MCF 10A (cell line): Measurements from ENCODE around the gene GUCA2A. TPM values are rescaled to one million over a fixed set of nuclear protein-coding genes. Genes with fewer than 3 reads are reported as not detected.

ENCODE experiments used
- BruUV-seq: library from RNA; stranded (reverse); fragments of 400-500 nt; replicated peaks from 2 replicates; lab custom pipeline; 2021; lab: Mats Ljungman, UMichigan
- CTCF ChIA-PET: fragments of 300-600 bp; sonication (Branson Sonifier 250); formaldehyde crosslinking; extraction: SDS; loops from one replicate; lab custom pipeline; 2021; ENCODE audit warnings: antibody characterized with exemption, inconsistent platforms; lab: Yijun Ruan, JAX
- POLR2A ChIA-PET: fragments of 300-600, 350-650 bp; sonication (Branson Sonifier 250); formaldehyde crosslinking; extraction: SDS; loops from one replicate; lab custom pipeline; 2020; ENCODE audit warnings: antibody characterized with exemption, inconsistent platforms; lab: Yijun Ruan, JAX
- DNase-seq: peaks from one replicate; pipeline ENCODE4 v3.0.0-alpha.2; 2018; ENCODE audit not compliant: unreplicated experiment
- H3K27ac Mint-ChIP-seq: one replicate; pipeline ENCODE4 v1.8.0; 2022; ENCODE audit warnings: mild to moderate bottlenecking, low read depth, mixed read lengths; ENCODE audit not compliant: unreplicated experiment
- H3K27me3 Mint-ChIP-seq: one replicate; pipeline ENCODE4 v1.8.0; 2022; ENCODE audit warnings: mixed read lengths; ENCODE audit not compliant: insufficient read depth, unreplicated experiment
- H3K36me3 Mint-ChIP-seq: one replicate; pipeline ENCODE4 v1.8.0; 2022; ENCODE audit warnings: mild to moderate bottlenecking, moderate library complexity, mixed read lengths; ENCODE audit not compliant: insufficient read depth, unreplicated experiment
- H3K4me1 Mint-ChIP-seq: one replicate; pipeline ENCODE4 v1.8.0; 2022; ENCODE audit warnings: mixed read lengths; ENCODE audit not compliant: insufficient read depth, unreplicated experiment
- H3K4me3 Mint-ChIP-seq: one replicate; pipeline ENCODE4 v1.8.0; 2022; ENCODE audit warnings: mild to moderate bottlenecking, moderate library complexity, mixed read lengths; ENCODE audit not compliant: unreplicated experiment
- H3K9me3 Mint-ChIP-seq: one replicate; pipeline ENCODE4 v1.8.0; 2022; ENCODE audit warnings: mixed read lengths; ENCODE audit not compliant: unreplicated experiment
- intact Hi-C: fragments of 100-400 bp; cut with micrococcal nuclease; formaldehyde crosslinking; loops from 2 replicates; pipeline ENCODE4 v1.14.1; 2022
- total RNA-seq: library from RNA; stranded (reverse); gene quantifications from 2 replicates; pipeline ENCODE4 v1.2.3, GENCODE V29; 2022
- TF ChIP-seq, protein P1 (sequence below): fragments of 200-600 bp; IDR thresholded peaks from one replicate; pipeline ENCODE4 v1.8.0; 2022; ENCODE audit warnings: antibody characterized with exemption, mild to moderate bottlenecking; ENCODE audit not compliant: unreplicated experiment

The GUCA2A gene
- total RNA-seq, 1 experiment from 2014 or later, result not detected

DNA sequence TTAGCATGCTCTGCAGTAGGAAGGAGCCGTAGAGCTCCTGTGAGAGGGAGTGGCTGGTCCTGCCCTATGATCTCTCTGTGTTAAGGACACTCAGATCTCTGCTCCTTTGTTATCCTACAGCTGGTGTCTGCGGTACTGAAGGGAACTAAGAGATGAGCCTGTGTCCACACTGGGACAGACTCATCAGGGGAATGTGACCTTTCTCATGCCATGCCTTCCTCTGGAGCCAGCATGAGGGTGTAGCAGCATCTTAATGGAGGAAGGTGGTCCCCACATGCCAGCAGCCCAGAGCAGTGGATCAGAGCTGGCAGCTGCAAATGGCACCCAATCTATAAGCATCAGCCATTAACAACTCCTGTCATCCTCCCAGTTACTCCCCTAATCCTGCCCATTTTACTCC is 36.0 kb downstream of the GUCA2A start:
- H3K9me3 Mint-ChIP-seq, result no peaks in the 10 kb centered on the region
- no peak for DNase-seq
- no peaks in the 10 kb centered on the region for H3K4me1 Mint-ChIP-seq
- TF ChIP-seq, protein P1, sequence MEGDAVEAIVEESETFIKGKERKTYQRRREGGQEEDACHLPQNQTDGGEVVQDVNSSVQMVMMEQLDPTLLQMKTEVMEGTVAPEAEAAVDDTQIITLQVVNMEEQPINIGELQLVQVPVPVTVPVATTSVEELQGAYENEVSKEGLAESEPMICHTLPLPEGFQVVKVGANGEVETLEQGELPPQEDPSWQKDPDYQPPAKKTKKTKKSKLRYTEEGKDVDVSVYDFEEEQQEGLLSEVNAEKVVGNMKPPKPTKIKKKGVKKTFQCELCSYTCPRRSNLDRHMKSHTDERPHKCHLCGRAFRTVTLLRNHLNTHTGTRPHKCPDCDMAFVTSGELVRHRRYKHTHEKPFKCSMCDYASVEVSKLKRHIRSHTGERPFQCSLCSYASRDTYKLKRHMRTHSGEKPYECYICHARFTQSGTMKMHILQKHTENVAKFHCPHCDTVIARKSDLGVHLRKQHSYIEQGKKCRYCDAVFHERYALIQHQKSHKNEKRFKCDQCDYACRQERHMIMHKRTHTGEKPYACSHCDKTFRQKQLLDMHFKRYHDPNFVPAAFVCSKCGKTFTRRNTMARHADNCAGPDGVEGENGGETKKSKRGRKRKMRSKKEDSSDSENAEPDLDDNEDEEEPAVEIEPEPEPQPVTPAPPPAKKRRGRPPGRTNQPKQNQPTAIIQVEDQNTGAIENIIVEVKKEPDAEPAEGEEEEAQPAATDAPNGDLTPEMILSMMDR, result no peak
- no peaks in the 10 kb centered on the region for H3K36me3 Mint-ChIP-seq
- ChIA-PET POLR2A (no interaction called here), CTCF (interaction anchor here (0.9 kb wide), 1 partner anchor 45 kb away, joined by 3 read pairs; no protein-coding TSS in a partner anchor)
- intact Hi-C loops, result no loop called here
- BruUV-seq, result no TSS peak
- no peak overlapping the region for H3K27ac Mint-ChIP-seq
- peaks cover 46% of the 10 kb centered on the region for H3K27me3 Mint-ChIP-seq
- no peak overlapping the region for H3K4me3 Mint-ChIP-seq

DNA sequence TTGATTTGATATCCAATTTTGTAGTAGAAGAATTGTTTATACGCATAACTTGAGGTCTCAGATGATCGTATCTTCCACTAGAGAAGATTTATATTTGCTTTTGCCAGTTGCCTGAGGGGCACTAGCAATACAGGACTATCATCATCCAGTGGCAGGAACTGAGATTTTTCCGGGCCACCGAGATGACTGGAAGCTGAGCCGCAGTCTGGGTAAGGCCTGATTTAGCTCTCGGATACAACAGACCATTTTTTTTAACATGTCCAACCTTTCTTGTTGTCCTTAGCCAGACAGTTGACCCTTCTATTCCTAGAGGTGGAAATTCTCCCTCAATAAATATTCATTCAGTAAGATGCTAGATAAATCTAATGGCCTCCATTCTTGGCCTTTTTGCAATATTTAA is 36.8 kb downstream of the GUCA2A start:
- no TSS peak for BruUV-seq

DNA sequence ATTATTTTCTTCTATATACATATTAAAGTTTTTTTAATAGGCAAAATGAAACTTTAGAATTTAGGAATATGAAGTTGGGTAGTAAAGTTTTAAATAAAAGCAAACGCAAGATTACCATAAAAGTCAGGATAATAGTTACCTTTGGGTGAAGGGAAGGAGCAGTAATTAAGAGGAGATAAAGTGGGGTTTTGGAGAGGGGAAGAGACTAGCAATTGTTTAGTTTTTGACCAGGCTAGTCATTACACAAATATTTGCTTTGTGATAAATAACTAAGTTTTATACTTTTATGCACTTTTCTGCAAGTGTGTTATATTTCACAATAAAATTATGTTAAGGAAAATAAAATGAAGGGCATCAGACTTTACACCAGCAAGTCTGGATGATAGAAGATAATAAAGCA is 39.0 kb downstream of the GUCA2A start:
- H3K4me1 Mint-ChIP-seq, result no peaks in the 10 kb centered on the region
- peaks cover 59% of the 10 kb centered on the region for H3K27me3 Mint-ChIP-seq
- H3K4me3 Mint-ChIP-seq, result no peak overlapping the region
- ChIA-PET CTCF (no interaction called here), POLR2A (interaction anchor here (0.7 kb wide), 1 partner anchor 452 kb away, joined by 3 read pairs; no protein-coding TSS in a partner anchor)
- H3K9me3 Mint-ChIP-seq, result peaks cover 7% of the 10 kb centered on the region
- intact Hi-C loops, result no loop called here
- no TSS peak for BruUV-seq
- no peak for DNase-seq
- no peaks in the 10 kb centered on the region for H3K36me3 Mint-ChIP-seq
- TF ChIP-seq, protein P1, result no peak
- no peak overlapping the region for H3K27ac Mint-ChIP-seq

More for the DNA sequence above, 36.8 kb downstream of the GUCA2A start:
- TF ChIP-seq, protein P1, result no peak
- H3K9me3 Mint-ChIP-seq, result no peaks in the 10 kb centered on the region
- H3K4me3 Mint-ChIP-seq, result no peak overlapping the region
- no peak for DNase-seq
- H3K36me3 Mint-ChIP-seq, result no peaks in the 10 kb centered on the region
- H3K4me1 Mint-ChIP-seq, result no peaks in the 10 kb centered on the region
- ChIA-PET POLR2A (no interaction called here), CTCF (interaction anchor here (0.9 kb wide), 1 partner anchor 46 kb away, joined by 3 read pairs; no protein-coding TSS in a partner anchor)
- H3K27ac Mint-ChIP-seq, result no peak overlapping the region
- peaks cover 46% of the 10 kb centered on the region for H3K27me3 Mint-ChIP-seq
- intact Hi-C loops, result no loop called here

DNA sequence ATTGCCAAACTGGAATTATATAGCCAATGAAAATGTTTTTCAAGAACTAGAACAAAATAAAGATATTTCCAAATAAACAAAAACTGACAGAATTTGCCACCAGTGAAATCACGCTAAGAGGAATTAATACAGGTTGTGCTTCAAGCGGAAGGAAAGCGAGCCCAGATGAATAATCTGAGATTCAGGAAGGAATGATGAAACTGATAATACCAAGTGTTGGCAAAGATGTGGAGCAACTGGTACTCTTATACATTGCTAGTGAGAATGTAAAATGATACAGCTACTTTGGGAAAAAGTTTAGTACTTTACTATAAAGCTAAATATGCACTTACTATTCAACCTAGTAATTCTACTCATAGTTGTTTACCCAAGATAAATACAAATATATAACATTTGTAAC is 42.1 kb downstream of the GUCA2A start:
- peaks cover 43% of the 10 kb centered on the region for H3K27me3 Mint-ChIP-seq
- no peaks in the 10 kb centered on the region for H3K4me1 Mint-ChIP-seq
- POLR2A ChIA-PET, result no interaction called here
- H3K36me3 Mint-ChIP-seq, result no peaks in the 10 kb centered on the region
- TF ChIP-seq, protein P1, result no peak
- H3K4me3 Mint-ChIP-seq, result no peak overlapping the region
- no peak overlapping the region for H3K27ac Mint-ChIP-seq
- BruUV-seq, result no TSS peak
- CTCF ChIA-PET, result no interaction called here
- H3K9me3 Mint-ChIP-seq, result peaks cover 7% of the 10 kb centered on the region
- intact Hi-C loops, result no loop called here
- no peak for DNase-seq
